Measurements from ENCODE around the gene TNMD.

The TNMD gene

DNA sequence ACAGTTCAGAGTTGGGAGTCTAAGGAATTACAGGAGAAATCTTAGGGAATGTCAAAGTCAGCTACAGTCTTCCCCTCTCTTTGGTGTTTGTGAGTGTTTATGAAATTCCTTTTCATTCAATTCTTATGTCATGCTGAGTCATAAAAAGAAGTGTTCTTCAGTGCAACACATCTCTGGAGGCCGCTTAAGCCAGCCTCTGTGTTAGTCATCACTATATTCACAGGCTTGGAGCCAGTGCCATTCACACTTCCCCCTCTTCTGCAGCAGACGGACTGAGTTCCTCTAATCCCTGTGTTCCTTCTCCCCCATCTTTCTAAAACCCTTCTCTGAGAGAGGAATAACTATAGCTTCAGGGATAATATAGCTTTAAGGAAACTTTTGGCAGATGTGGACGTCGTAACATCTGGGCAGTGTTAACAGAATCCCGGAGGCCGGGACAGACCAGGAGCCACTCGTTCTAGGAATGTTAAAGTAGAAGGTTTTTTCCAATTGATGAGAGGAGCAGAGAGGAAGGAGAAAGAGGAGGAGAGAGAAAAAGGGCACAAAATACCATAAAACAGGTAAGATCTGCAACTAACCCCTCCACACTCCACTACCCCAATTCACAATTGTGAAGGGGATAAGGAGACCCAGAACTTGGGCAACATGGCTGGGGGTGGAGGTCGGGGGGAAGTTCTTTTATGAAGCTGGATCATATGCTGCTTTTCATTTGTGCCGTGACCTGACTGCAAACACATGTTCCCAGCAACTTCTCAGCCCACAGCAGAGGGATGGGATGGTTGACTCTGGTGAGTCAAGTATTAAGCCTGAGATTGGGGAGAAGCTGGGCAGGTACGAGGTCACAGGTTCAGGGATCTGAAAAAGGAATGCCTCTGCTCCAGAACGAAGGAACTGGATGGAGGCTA, 59.5 kb downstream of the TNMD start, which contains the start of gene SRPX2:
TSS of gene SRPX2 (plus strand) at position 244 of the 905 bp plus-strand sequence. CDS start 2,124 bp downstream, outside the sequence.
- DNase-seq (ENCODE audit: low read depth in 2 of 2, low spot score in 1 of 2), result no peak

DNA sequence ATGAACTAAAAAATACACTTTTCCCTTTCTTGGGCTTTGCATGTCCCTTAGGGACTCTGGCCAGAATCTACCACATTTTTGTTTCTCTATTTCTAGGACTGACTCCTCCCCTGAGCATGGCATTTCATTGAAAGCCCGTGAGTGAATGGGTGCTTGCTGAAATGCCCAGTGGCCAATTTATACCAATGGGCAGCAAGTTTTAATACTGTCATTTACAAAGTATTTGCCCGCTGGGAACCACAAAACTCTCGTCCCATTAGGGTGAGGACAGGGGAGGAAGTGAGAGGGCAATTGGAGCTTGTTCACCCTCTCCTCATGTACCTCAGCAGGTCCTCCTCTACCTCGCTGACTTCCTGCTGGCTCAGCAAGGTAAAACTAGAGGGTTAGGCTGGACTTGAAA, 60.4 kb downstream of the TNMD start:
- no peak for DNase-seq (ENCODE audit: low read depth in 2 of 2, low spot score in 1 of 2)

DNA sequence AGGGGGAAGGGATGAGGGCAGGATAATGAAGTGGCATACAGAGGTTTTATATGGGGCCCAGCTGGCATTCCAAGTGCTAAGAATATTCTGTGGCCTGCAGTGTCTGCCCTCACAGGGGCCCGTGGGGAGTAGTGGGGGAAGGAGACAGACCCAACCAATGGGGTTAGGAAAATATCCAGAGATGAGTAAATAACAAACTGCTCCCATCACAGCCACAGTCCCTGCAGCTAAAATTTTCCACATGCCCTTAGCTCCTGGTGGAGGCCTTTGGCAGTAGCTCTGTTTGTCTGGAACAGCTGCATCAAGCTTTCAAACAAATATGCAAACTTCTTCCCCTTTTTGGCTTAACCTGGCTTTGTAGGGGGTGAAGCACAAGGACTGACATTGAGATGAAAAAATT, 62.4 kb downstream of the TNMD start:
- DNase-seq (ENCODE audit: low read depth in 2 of 2, low spot score in 1 of 2), result no peak

DNA sequence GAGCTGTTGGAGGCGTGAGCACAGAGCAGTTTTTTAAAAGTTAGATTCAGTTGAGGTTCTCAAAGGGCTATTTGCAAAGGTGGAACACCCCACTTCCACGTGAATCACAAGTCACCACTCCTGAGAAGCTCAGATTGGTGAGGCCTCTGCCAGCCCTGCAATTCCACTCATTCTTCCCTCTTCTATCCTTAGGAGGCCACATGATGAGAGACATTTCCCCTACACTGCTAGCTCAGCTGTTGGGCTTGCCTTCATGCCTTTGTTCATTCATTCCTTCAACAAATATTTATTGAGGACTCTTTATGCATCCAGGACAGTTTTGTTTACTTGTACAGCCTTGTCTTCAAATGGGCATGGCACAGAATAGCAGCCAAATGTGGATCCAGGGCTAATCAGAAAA, 63.0 kb downstream of the TNMD start:
- DNase-seq (ENCODE audit: low read depth in 2 of 2, low spot score in 1 of 2), result no peak

DNA sequence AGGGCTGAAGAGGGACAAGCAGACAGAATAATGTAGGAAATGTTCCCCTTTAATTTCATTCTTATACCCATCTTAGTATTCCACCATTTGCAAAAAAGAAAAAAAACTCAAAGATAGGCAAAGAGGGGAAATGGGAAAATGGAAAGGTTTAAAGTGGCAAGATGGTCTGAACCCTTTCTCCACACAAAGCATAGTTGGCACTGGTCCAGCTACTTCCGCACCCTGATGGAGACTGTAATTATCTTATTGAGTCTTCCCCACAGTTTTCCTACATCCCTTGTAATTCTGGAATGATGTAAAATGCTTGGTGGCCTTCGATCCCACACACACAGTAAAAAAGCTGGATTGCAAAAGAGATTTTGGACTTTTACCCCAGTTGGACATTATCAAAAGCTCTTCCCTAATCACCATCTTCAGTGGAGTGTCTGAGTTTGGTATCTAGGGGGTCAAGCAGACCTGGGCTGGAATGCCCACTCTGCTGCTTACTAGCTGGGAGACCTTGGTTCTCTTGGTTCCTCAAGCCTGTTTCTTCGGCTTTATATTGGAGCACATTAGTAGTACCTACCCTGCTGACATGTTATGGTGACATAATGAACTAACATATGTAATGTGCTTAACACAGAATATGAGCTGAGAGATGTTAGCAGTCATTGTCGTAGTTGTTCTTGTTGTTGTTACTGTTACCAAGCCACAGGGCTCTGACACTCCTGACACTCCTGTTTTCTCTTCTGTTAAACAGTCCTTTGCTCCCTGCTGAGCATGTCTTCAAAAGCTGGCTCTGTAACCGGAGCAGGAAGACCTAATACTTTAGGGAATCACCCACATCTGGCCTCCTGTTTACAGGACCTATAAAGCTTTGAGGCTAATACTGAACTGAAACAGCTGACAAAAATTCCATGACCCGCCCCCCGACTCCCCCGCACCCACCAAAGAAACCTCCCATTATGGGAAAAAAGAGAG, 64.0 kb downstream of the TNMD start:
- DNase-seq (ENCODE audit: low read depth in 2 of 2, low spot score in 1 of 2), result no peak

All from stimulated activated CD8-positive, alpha-beta memory T cell treated with anti-CD3 and anti-CD28 coated beads, Interleukin-4, amount 100 ng/mL, for 4 hours (primary cell).